DMS53 treated with DMSO at 0.1 percent for 48 hours (cell line): ENCODE data around the gene SRMS.

ENCODE experiments used
- DNase-seq: peaks from one replicate; lab custom pipeline; 2025; ENCODE audit not compliant: unreplicated experiment; lab: John Stamatoyannopoulos, UW

SRMS gene

DNA sequence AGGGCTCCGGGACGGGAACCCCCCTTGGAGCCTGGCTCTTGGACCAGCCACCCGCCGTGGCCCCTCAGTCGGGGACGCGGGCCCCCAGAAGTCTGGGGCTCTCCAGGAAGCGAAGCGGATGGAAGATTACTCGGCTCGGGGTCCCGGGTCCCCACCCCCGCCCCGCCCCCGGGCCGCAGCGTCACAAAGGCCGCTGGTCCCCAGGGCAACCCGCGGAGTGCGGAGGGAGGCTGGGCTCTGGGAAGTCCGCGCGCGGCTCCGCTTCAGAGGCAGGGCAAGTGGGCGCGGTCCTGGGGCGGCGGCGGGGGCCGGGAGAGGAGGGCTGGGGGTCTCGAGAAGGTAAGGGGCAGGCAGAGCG, 6.4 kb upstream of the SRMS start, which contains the start of gene FNDC11:
Gene FNDC11, plus strand, starts transcription at position 227 of the 358 bp plus-strand sequence. CDS start 1,505 bp downstream, outside the sequence.
- no peak for DNase-seq

- DNase-seq: no peak
Observed at GRCh38 chr20:63553251-63553932, 5.8 kb upstream of the SRMS start.

GRCh38 chr20:63552481-63553249, 5.1 kb upstream of the SRMS start:
- DNase-seq: no peak

DNA sequence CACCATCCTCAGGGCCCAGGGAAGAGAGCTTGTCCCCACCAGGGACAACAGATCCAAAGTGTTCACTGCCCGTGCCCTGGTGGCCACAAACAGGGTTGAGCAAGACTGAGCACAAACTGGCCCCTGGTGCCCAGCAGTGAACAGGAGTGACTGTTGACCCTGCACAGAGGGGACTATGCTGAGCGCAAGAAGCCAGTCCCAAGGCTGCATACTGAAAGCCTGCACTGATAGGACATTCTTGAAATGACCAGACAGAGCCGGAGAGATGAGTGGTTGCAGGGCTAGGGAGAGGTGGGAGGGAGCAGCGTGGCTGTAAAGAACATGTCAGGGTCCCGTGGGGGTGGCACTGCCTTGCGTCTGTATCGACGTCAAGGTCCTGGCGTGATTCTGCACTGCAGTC, 3.5 kb upstream of the SRMS start:
- DNase-seq: no peak

GRCh38 chr20:63549679-63550282, 2.2 kb upstream of the SRMS start:
- no peak for DNase-seq

- no peak for DNase-seq
Observed at GRCh38 chr20:63549019-63549418, 1.5 kb upstream of the SRMS start.

- DNase-seq: no peak
Observed at GRCh38 chr20:63548542-63548941, 993 bp upstream of the SRMS start.

DNA sequence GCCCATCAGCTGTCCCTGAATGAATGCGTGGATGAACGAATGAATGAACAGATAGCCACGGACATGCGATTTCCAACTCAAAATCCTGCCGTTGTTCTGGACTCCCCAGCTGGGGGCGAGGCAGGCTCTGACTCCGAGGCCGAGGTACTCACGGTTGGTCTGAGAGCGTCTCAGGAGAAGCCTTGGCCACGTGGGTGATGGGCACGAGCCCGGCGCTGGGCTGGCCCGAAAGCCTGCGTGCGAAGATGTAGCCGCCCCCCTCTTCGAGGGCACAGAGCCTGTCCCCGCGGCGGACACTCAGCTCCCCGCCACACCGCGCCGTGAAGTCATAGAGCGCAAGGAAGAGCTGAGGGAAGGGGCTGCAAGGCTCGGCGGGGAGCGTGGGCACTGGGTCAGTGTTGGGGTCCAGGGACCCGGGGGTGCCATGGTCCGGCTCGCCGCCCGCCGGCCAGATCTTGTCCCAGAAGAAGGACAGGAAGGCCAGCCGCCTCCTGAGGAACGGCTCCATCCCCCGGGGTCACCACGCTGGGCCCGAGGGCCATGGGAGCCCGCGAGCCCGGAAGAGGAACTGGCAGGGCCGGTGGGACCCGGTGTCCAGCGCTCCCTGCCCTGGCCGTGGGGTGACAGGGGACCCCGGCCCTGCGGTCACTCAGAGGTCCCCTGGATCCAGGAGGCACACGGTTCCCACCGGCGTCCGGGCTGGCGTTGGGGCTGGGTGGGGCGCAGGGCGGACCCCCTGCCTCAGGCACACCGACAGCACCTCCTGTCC, 409 bp downstream of the SRMS start:
- no peak for DNase-seq

GRCh38 chr20:63546256-63546955, 1.1 kb downstream of the SRMS start:
- no peak for DNase-seq

- DNase-seq: no peak
Observed at GRCh38 chr20:63545814-63546213, 1.7 kb downstream of the SRMS start.

DNA sequence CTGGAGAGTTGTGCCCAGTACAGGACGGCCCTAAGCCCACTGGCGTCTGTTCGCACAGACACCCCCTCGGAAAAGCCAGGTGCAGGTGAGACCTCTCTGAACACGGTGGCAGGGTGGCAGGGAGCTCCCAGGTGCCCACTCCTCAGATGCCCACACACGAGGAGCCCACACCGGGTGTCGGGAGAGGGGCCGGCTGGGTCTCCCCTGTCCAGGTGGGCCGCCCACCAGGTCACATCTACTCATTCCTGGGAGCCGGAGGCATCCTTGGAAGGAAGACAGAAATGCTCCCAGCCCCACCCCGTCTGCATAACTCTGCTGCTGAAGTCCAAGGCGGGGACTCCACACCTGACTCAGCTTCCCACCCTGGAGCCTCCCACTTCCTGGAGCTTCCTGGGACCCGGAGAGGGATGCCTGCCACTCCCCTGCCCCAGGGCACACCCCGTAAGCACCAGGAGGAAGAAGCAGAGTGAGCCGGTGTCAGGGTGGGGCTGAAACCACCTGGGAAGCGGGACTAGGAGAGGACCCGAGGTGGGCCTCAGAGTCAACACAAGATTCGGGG, 2.5 kb downstream of the SRMS start:
- DNase-seq: no peak

GRCh38 chr20:63544241-63544957, 3.1 kb downstream of the SRMS start:
- DNase-seq: no peak

DNA sequence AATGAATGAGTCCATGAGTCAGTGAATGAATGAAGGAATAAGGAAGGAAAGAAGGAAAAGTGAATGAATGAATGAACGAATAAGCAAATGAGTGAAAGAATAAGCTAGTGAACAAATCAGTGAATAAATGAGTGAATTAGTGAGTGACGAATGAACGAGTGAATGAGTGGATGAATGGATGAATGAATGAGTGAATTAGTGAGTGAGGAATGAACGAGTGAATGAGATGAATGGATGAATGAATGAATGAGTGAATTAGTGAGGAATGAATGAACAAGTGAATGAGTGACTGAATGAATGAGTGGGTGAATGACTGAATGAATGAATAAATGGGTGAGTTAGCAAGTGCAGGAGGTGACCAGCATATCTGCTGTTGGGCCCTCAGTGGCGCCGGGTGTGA, 3.8 kb downstream of the SRMS start:
- no peak for DNase-seq

GRCh38 chr20:63543131-63543530, 4.4 kb downstream of the SRMS start:
- no peak for DNase-seq

GRCh38 chr20:63542696-63543095, 4.9 kb downstream of the SRMS start:
- no peak for DNase-seq

DNA sequence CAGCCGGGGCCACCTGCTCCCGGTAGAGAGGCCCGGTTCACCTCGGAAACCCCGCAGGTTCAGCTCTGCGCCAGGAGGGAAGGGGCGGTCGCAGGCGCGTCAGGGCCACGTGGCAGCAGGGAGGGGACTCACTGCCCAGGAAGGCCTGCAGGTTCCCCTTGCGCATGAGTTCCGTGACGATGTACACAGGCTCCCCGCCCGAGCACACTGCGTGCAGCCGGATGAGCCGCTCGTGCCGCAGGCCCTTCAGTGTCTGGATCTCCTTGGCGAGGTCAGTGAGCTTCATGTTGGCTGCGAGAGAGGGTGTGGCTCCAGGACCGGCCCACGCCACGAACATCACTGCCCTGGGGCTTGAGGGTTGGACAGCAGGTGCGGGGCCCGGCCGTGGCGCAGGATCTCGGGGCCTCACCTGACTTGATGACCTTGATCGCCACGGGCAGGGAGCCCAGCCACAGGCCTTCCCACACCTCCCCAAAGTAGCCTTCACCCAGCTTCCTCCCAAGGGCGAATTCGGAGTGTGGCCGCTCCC, 5.5 kb downstream of the SRMS start:
- no peak for DNase-seq

- no peak for DNase-seq
Observed at GRCh38 chr20:63541371-63541770, 6.2 kb downstream of the SRMS start.

DNA sequence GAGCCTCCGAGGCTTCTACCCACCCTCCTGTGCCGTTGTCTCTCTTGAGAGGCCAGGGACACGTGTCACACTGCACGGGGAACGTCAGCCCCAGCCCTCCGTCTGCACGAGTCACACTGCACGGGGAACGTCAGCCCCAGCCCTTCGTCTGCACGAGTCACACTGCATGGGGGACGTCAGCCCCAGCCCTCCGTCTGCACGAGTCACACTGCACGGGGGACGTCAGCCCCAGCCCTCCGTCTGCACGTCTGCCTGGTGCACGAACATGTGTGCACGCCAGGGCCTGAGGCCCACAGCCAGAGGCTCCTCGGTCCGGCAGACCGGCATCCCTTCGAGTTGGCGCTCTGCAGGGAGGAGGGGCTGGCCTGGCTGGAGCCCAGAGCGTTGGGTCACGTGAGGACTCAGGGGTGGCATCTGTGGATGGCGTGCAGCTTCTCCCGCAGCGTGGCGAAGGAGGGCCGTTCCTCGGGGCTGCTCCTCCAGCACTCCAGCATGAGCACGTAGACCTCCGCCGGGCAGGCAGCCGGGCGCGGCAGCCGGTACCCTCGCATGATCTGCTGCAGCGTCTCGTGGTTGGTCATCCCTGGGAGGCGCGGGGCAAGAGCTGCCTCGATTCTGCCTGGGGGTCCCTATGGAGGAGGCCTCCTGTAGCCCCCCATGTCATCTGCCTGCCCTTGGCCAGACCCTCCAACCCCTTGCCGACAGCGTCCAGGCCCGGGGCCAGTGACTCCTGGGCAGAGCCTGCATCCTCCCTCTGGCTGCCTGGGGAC, 6.9 kb downstream of the SRMS start:
- DNase-seq: no peak
